KMS-11 (cell line): ENCODE results near the gene PCLO.

Experiments used
- H2AFZ ChIP-seq: fragments of 200-600 bp; sonication (generic); 2 replicates; pipeline ENCODE4 v1.6.1; 2016; ENCODE audit warnings: antibody characterized with exemption, mixed run types, low read depth
- H3K27ac ChIP-seq: fragments of 200-600 bp; sonication (generic); 2 replicates; pipeline ENCODE4 v1.6.1; 2016; ENCODE audit warnings: mild to moderate bottlenecking, mixed run types
- H3K27me3 ChIP-seq: fragments of 200-600 bp; sonication (generic); 2 replicates; pipeline ENCODE4 v1.6.1; 2017; ENCODE audit warnings: mild to moderate bottlenecking, low read depth, mixed run types, moderate library complexity; ENCODE audit not compliant: insufficient read depth
- H3K36me3 ChIP-seq: fragments of 200-600 bp; sonication (generic); 2 replicates; pipeline ENCODE4 v1.6.1; 2017; ENCODE audit warnings: mild to moderate bottlenecking, mixed run types; ENCODE audit not compliant: insufficient read depth
- H3K4me1 ChIP-seq: fragments of 200-600 bp; sonication (generic); 2 replicates; pipeline ENCODE4 v1.6.1; 2016; ENCODE audit warnings: mild to moderate bottlenecking, low read depth, mixed run types; ENCODE audit not compliant: poor library complexity, severe bottlenecking
- H3K4me2 ChIP-seq: fragments of 200-600 bp; sonication (generic); 2 replicates; pipeline ENCODE4 v1.7.0; 2016; ENCODE audit warnings: mild to moderate bottlenecking, mixed run types
- H3K4me3 ChIP-seq: fragments of 200-600 bp; sonication (generic); IDR thresholded peaks from 2 replicates; pipeline ENCODE4 v1.6.1; 2017; ENCODE audit warnings: low read depth, low read length, mixed read lengths; ENCODE audit not compliant: insufficient read depth
- H3K79me2 ChIP-seq: fragments of 200-600 bp; sonication (generic); 2 replicates; pipeline ENCODE4 v1.6.1; 2016; ENCODE audit warnings: low read depth, mixed run types; ENCODE audit not compliant: insufficient read depth
- H3K9ac ChIP-seq: fragments of 200-600 bp; sonication (generic); 2 replicates; pipeline ENCODE4 v1.6.1; 2016; ENCODE audit warnings: mild to moderate bottlenecking, mixed run types
- H4K20me1 ChIP-seq: fragments of 200-600 bp; sonication (generic); 2 replicates; pipeline ENCODE4 v1.6.1; 2016; ENCODE audit warnings: mild to moderate bottlenecking, mixed run types; ENCODE audit not compliant: insufficient read depth
- CTCF ChIP-seq: fragments of 200-600 bp; sonication (generic); conservative IDR thresholded peaks from 2 replicates; pipeline ENCODE4 v1.6.1; 2017; ENCODE audit warnings: low read depth, mild to moderate bottlenecking, antibody characterized with exemption, low read length, moderate library complexity, mixed read lengths

PCLO gene

DNA sequence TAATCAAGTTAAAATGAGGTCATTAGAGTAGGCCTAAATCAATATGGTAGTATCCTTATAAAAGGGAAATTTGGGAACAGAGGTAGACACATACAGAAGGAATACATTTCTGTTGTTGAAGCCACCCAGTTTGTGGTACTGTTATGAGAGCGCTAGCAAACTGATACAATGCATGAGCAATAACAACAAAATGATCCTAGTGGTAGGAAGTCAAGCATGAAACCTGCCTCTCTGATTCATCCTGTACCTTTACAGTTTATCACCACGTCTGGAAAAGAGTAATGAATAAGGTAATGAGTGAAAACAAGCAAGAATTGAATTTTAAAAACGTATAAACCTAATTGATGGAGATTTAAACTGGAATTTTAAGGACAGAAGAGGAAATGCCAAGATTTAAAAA, 217.2 kb downstream of the PCLO start:
- H3K36me3 ChIP-seq: no peaks in the 10 kb centered on the region; the same call in 1 of the 2 replicates
- H4K20me1 ChIP-seq: no peaks in the 10 kb centered on the region
- no peak overlapping the region for H3K27ac ChIP-seq
- H3K27me3 ChIP-seq: no peaks in the 10 kb centered on the region
- no peak for TF ChIP-seq CTCF
- no peak overlapping the region for H3K4me2 ChIP-seq
- H2AFZ ChIP-seq: no peak overlapping the region
- no peaks in the 10 kb centered on the region for H3K79me2 ChIP-seq
- no peak overlapping the region for H3K9ac ChIP-seq
- H3K4me3 ChIP-seq: no peak overlapping the region
- no peaks in the 10 kb centered on the region for H3K4me1 ChIP-seq

GRCh38 chr7:82945056-82945455, 217.6 kb downstream of the PCLO start:
- Histone ChIP-seq H3K36me3 (no peaks in the 10 kb centered on the region; the same call in 1 of the 2 replicates), H3K9ac (no peak overlapping the region), H3K4me2 (no peak overlapping the region), H3K4me3 (no peak overlapping the region), H3K27me3 (no peaks in the 10 kb centered on the region), H3K27ac (no peak overlapping the region), H3K79me2 (no peaks in the 10 kb centered on the region), H4K20me1 (no peaks in the 10 kb centered on the region), H2AFZ (no peak overlapping the region), H3K4me1 (no peaks in the 10 kb centered on the region)
- TF ChIP-seq CTCF: no peak

GRCh38 chr7:82932516-82932915, 230.2 kb downstream of the PCLO start:
- H2AFZ ChIP-seq: no peak overlapping the region
- H4K20me1 ChIP-seq: no peaks in the 10 kb centered on the region
- TF ChIP-seq CTCF: no peak
- no peaks in the 10 kb centered on the region for H3K79me2 ChIP-seq
- H3K27me3 ChIP-seq: no peaks in the 10 kb centered on the region
- no peak overlapping the region for H3K9ac ChIP-seq
- no peaks in the 10 kb centered on the region for H3K36me3 ChIP-seq
- H3K27ac ChIP-seq: no peak overlapping the region
- no peak overlapping the region for H3K4me2 ChIP-seq
- no peak overlapping the region for H3K4me3 ChIP-seq
- no peaks in the 10 kb centered on the region for H3K4me1 ChIP-seq

- Histone ChIP-seq H3K4me3 (no peak overlapping the region), H3K27ac (no peak overlapping the region), H4K20me1 (no peaks in the 10 kb centered on the region), H2AFZ (no peak overlapping the region), H3K4me2 (no peak overlapping the region), H3K9ac (no peak overlapping the region), H3K79me2 (no peaks in the 10 kb centered on the region), H3K4me1 (no peaks in the 10 kb centered on the region), H3K36me3 (no peaks in the 10 kb centered on the region), H3K27me3 (no peaks in the 10 kb centered on the region)
- TF ChIP-seq CTCF: no peak
Observed at GRCh38 chr7:82926477-82926876, 236.2 kb downstream of the PCLO start.
